H9 (cell line): ENCODE data around the gene ARRDC1. TPM values are rescaled to one million over a fixed set of nuclear protein-coding genes. Genes with fewer than 3 reads are reported as not detected.
A peak's percentile ranks its signal among the peaks of the same experiment; 100 is the strongest.

Source experiments
- DNase-seq: peaks from one replicate; pipeline ENCODE4 v3.0.0-alpha.2; 2017
- H2AFZ ChIP-seq: one replicate; pipeline ENCODE4 v1.6.1; 2013; ENCODE audit warnings: mild to moderate bottlenecking, low read length, control low read depth, moderate library complexity
- H2AK5ac ChIP-seq: 2 replicates; pipeline ENCODE4 v1.6.1; 2013; ENCODE audit warnings: low read length, control low read depth, mixed read lengths; ENCODE audit not compliant: insufficient read length
- H2BK120ac ChIP-seq: one replicate; pipeline ENCODE4 v1.6.1; 2013; ENCODE audit warnings: low read depth, mild to moderate bottlenecking, low read length, control low read depth, inconsistent platforms; ENCODE audit not compliant: poor library complexity, severe bottlenecking
- H2BK12ac ChIP-seq: 2 replicates; pipeline ENCODE4 v1.6.1; 2013; ENCODE audit warnings: low read length, control low read depth, mixed read lengths, low read depth; ENCODE audit not compliant: insufficient read length
- H2BK15ac ChIP-seq: 2 replicates; pipeline ENCODE4 v1.6.1; 2013; ENCODE audit warnings: low read depth, low read length, control low read depth
- H2BK20ac ChIP-seq: one replicate; pipeline ENCODE4 v1.6.1; 2013; ENCODE audit warnings: low read depth, mild to moderate bottlenecking, low read length, control low read depth, inconsistent platforms; ENCODE audit not compliant: poor library complexity, severe bottlenecking
- H2BK5ac ChIP-seq: 2 replicates; pipeline ENCODE4 v1.6.1; 2013; ENCODE audit warnings: low read length, control low read depth, mixed read lengths; ENCODE audit not compliant: insufficient read length
- H3K14ac ChIP-seq: 2 replicates; pipeline ENCODE4 v1.6.1; 2013; ENCODE audit warnings: low read length, control low read depth; ENCODE audit not compliant: insufficient read depth
- H3K18ac ChIP-seq: 2 replicates; pipeline ENCODE4 v1.6.1; 2013; ENCODE audit warnings: low read depth, mild to moderate bottlenecking, mixed read lengths, low read length, control low read depth; ENCODE audit not compliant: insufficient read length
- H3K23ac ChIP-seq: 2 replicates; pipeline ENCODE4 v1.6.1; 2013; ENCODE audit warnings: low read length, control low read depth, mixed read lengths, low read depth; ENCODE audit not compliant: insufficient read length
- H3K23me2 ChIP-seq: 2 replicates; pipeline ENCODE4 v1.6.1; 2013; ENCODE audit warnings: low read depth, mild to moderate bottlenecking, mixed read lengths, low read length, control low read depth; ENCODE audit not compliant: insufficient read length, poor library complexity, severe bottlenecking
- H3K27ac ChIP-seq: 2 replicates; pipeline ENCODE4 v1.5.1; 2013; ENCODE audit warnings: low read length, control low read depth, mixed read lengths, low read depth; ENCODE audit not compliant: insufficient read length
- H3K27me3 ChIP-seq: 2 replicates; pipeline ENCODE4 v1.6.1; 2013; ENCODE audit warnings: low read length, control low read depth, inconsistent platforms; ENCODE audit not compliant: insufficient read depth
- H3K4ac ChIP-seq: 2 replicates; pipeline ENCODE4 v1.6.1; 2013; ENCODE audit warnings: low read depth, mild to moderate bottlenecking, control low read depth, inconsistent platforms, low read length, moderate library complexity
- H3K4me1 ChIP-seq: 2 replicates; pipeline ENCODE4 v1.6.1; 2013; ENCODE audit warnings: low read length, control low read depth, inconsistent platforms; ENCODE audit not compliant: insufficient read depth
- H3K4me2 ChIP-seq: 2 replicates; pipeline ENCODE4 v1.6.1; 2013; ENCODE audit warnings: low read length, control low read depth, mixed read lengths; ENCODE audit not compliant: insufficient read length, insufficient read depth
- H3K56ac ChIP-seq: 2 replicates; pipeline ENCODE4 v1.6.1; 2013; ENCODE audit warnings: low read depth, mild to moderate bottlenecking, mixed read lengths, low read length, control low read depth; ENCODE audit not compliant: insufficient read length
- H3K79me1 ChIP-seq: 2 replicates; pipeline ENCODE4 v1.6.1; 2013; ENCODE audit warnings: low read depth, mild to moderate bottlenecking, moderate library complexity, low read length, control low read depth, inconsistent platforms; ENCODE audit not compliant: insufficient read depth, poor library complexity, severe bottlenecking
- H3K79me2 ChIP-seq: 2 replicates; pipeline ENCODE4 v1.6.1; 2013; ENCODE audit warnings: low read length, control low read depth, inconsistent platforms; ENCODE audit not compliant: insufficient read depth
- H3K9ac ChIP-seq: 2 replicates; pipeline ENCODE4 v1.6.1; 2013; ENCODE audit warnings: low read length, control low read depth, mixed read lengths; ENCODE audit not compliant: insufficient read length; ENCODE audit errors: extremely low read depth
- H3K9me3 ChIP-seq: one replicate; pipeline ENCODE4 v1.6.1; 2013; ENCODE audit warnings: low read depth, low read length, inconsistent platforms; ENCODE audit not compliant: control insufficient read depth
- H3T11ph ChIP-seq: one replicate; pipeline ENCODE4 v1.6.1; 2013; ENCODE audit warnings: mild to moderate bottlenecking, low read length, control low read depth, inconsistent platforms
- H4K20me1 ChIP-seq: one replicate; pipeline ENCODE4 v1.6.1; 2013; ENCODE audit not compliant: control insufficient read depth, insufficient read length, insufficient read depth
- H4K5ac ChIP-seq: 2 replicates; pipeline ENCODE4 v1.6.1; 2013; ENCODE audit warnings: low read depth, mild to moderate bottlenecking, mixed read lengths, low read length, control low read depth; ENCODE audit not compliant: insufficient read length
- H4K8ac ChIP-seq: replicated peaks from 2 replicates; pipeline ENCODE4 v1.6.1; 2013; ENCODE audit warnings: low read length, control low read depth, mixed read lengths, low read depth; ENCODE audit not compliant: insufficient read length
- H4K91ac ChIP-seq: 2 replicates; pipeline ENCODE4 v1.6.1; 2013; ENCODE audit warnings: low read depth, mild to moderate bottlenecking, moderate library complexity, mixed read lengths, low read length, control low read depth; ENCODE audit not compliant: insufficient read length
- H3K27ac Mint-ChIP-seq, 3 experiments: 2 replicates in 2 of 3; 3 replicates in 1 of 3; pipeline ENCODE4 v1.8.0; 2020 to 2021; ENCODE audit warnings: mixed read lengths in 3 of 3, mild to moderate bottlenecking in 1 of 3, moderate library complexity in 1 of 3
- H3K27me3 Mint-ChIP-seq: 2 replicates; pipeline ENCODE4 v1.8.0; 2021; ENCODE audit warnings: low read depth, mild to moderate bottlenecking, moderate library complexity, mixed read lengths
- H3K36me3 Mint-ChIP-seq, 3 experiments: 2 replicates in 2 of 3; 3 replicates in 1 of 3; pipeline ENCODE4 v1.8.0; 2020 to 2021; ENCODE audit warnings: low read depth in 3 of 3, mixed read lengths in 3 of 3; ENCODE audit not compliant: insufficient read depth in 1 of 3
- H3K4me1 Mint-ChIP-seq, 2 experiments: 2 replicates each; pipeline ENCODE4 v1.8.0; 2020; ENCODE audit warnings: mixed read lengths in 2 of 2
- H3K4me3 Mint-ChIP-seq, 2 experiments: 2 replicates in 1 of 2; 3 replicates in 1 of 2; pipeline ENCODE4 v1.8.0; 2020 to 2021; ENCODE audit warnings: mild to moderate bottlenecking in 2 of 2, mixed read lengths in 2 of 2, moderate library complexity in 1 of 2
- H3K9me3 Mint-ChIP-seq, 2 experiments: 2 replicates in 1 of 2; 3 replicates in 1 of 2; pipeline ENCODE4 v1.8.0; 2020; ENCODE audit warnings: mild to moderate bottlenecking in 2 of 2, mixed read lengths in 2 of 2, moderate library complexity in 1 of 2
- CTCF ChIP-seq: fragments of 200-600 bp; sonication (generic); conservative IDR thresholded peaks from 3 replicates; pipeline ENCODE4 v1.8.0; 2021; ENCODE audit warnings: antibody characterized with exemption, mild to moderate bottlenecking
- WGBS: extraction: QIAGEN DNeasy Blood & Tissue Kit; methylation state at CpG from one replicate; pipeline ENCODE4 v1.1.7; 2013; ENCODE audit warnings: missing lambda C conversion rate, low lambda C conversion rate, mixed read lengths; ENCODE audit not compliant: insufficient read length; ENCODE audit errors: extremely low coverage; 5-methylcytosine and 5-hydroxymethylcytosine counted together
- total RNA-seq: library from RNA; stranded (reverse); gene quantifications from 2 replicates; pipeline ENCODE4 v1.2.1, GENCODE V29; 2021

ARRDC1 gene
- total RNA-seq, 1 experiment from 2014 or later, result 34.4 TPM

GRCh38 chr9:137660144-137660543, 54.7 kb downstream of the ARRDC1 start:
- peaks cover 24% of the 10 kb centered on the region; the same call in 1 of the 2 replicates for H3K79me2 ChIP-seq
- no peak overlapping the region for H2BK5ac ChIP-seq
- no peak overlapping the region for H3T11ph ChIP-seq
- no peak overlapping the region for H3K4ac ChIP-seq
- H3K18ac ChIP-seq, result no peak overlapping the region
- Mint-ChIP-seq H3K4me1 (peaks cover 31 to 38% of the 10 kb centered on the region in 2 experiments), H3K27ac (peak overlapping the region in 2 of 3 experiments; percentile 34 to 62; a peak in 3 of 7 replicates), H3K4me3 (no peak overlapping the region), H3K36me3 (peaks cover 0 to 8% (median 3%) of the 10 kb centered on the region in 3 experiments; a peak in 2 of 7 replicates), H3K27me3 (no peaks in the 10 kb centered on the region), H3K9me3 (no peaks in the 10 kb centered on the region)
- no peak overlapping the region for H2BK15ac ChIP-seq
- no peak overlapping the region for H3K4me2 ChIP-seq
- no peak overlapping the region for H2BK120ac ChIP-seq
- no peak overlapping the region for H3K14ac ChIP-seq
- no peak overlapping the region for H3K23ac ChIP-seq
- H3K4me1 ChIP-seq, result peaks cover 5% of the 10 kb centered on the region; the same call in 1 of the 2 replicates
- no peak overlapping the region for H2BK20ac ChIP-seq
- no peak overlapping the region for H2AFZ ChIP-seq
- no peaks in the 10 kb centered on the region for H3K79me1 ChIP-seq
- WGBS, result no CpG with 5 or more reads among the region's 4 CpGs
- no peaks in the 10 kb centered on the region for H3K23me2 ChIP-seq
- H4K91ac ChIP-seq, result no peak overlapping the region
- H3K27me3 ChIP-seq, result no peaks in the 10 kb centered on the region
- H3K9ac ChIP-seq, result no peak overlapping the region
- H3K9me3 ChIP-seq, result no peaks in the 10 kb centered on the region
- H4K5ac ChIP-seq, result no peak overlapping the region
- H2AK5ac ChIP-seq, result no peak overlapping the region
- no peak overlapping the region for H2BK12ac ChIP-seq
- no peak overlapping the region for H3K56ac ChIP-seq
- no peak for TF ChIP-seq CTCF
- H4K20me1 ChIP-seq, result no peaks in the 10 kb centered on the region
- H3K27ac ChIP-seq, result no peak overlapping the region
- no peak overlapping the region for H4K8ac ChIP-seq
- DNase-seq, result no peak
